ENCODE measurements around the gene LRMDA. TPM values are rescaled to one million over a fixed set of nuclear protein-coding genes. Genes with fewer than 3 reads are reported as not detected.

Gene LRMDA
- total RNA-seq, 4 donors from 2014 or later, result 9.8 to 18.6 (median 15.8) TPM

DNA sequence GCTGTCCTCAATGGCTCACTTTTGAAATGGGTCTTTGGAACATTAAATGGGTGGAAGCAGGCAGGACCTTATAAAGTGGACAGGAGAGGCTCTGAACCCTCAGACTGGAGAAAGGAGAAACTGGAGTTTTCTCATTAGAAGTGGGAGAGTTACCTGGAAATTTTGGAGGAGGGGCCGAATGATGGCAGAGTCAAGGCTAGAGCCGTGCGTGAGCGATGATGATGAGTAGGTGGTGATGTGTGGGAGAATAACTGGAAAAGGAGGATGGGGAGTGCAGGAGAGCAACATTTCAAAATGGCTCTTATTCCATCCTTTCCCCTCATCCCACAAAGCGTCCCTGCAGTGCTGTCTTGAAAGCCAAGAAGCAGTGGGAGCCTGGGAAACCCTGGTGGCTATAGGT lies 274.0 kb downstream of the LRMDA start:
- 96 to 99% methylated on average over 5 of the region's 5 CpGs for WGBS, 2 donors
- no peak for DNase-seq (ENCODE audit: low spot score in 2 of 2)

DNA sequence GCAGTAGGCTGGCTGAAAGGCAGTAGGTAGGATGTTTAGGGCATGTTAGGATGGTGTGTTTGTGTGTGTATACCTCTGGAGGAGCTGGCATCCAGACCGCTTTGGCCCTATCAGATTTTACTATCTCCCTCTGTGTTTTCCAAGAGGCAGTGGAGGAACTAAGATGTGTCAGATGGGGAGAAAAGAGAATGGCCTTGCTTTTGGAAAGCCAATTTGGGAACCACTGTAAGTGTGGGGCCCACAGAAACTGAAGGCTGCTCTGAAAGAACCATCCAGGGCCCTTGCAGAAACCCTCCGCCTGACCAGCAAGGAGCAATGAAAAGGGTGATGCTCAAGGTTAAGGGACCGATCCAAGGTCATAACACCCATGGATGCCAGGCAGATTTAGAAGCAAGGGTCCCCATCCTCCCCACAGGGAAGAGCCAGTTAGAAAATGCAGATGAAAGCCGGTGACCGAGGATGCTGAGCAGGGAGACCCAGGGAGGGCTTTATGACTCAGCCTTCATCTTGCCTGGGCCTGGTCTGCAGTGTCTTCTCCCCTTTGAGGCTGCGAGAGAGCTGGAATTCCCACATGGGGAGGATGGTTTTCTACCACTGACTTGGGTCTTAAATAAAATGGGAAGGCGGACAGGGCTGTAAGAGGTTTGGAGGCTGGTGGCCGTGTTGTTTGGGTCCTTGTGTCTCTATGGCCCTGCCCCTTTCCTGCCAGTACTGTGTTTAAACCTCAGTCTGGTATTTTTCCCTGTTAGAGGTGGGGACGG lies 275.8 kb downstream of the LRMDA start:
- peak overlapping the region in 1 of 4 donors; percentile 24 for H3K27ac ChIP-seq
- peaks cover 0 to 20% (median 3%) of the 10 kb centered on the region in 4 donors for H3K4me1 ChIP-seq
- no peaks in the 10 kb centered on the region for H3K36me3 ChIP-seq
- no peaks in the 10 kb centered on the region for H3K9me3 ChIP-seq
- H3K27me3 ChIP-seq, result no peaks in the 10 kb centered on the region
- whole genome bisulfite sequencing, 2 donors, result 92 to 94% methylated on average over 8 to 9 of the region's 9 CpGs
- no peak for TF ChIP-seq EP300 (IDR thresholded peaks at IDR 0.05)
- no peak for TF ChIP-seq POLR2A (IDR thresholded peaks at IDR 0.05)
- no peak for TF ChIP-seq CTCF (IDR thresholded peaks at IDR 0.05)
- no peak overlapping the region for H3K4me3 ChIP-seq
- DNase-seq (ENCODE audit: low spot score in 2 of 2), result no peak

More for the DNA sequence above, 274.0 kb downstream of the LRMDA start:
- H3K27me3 ChIP-seq, result no peaks in the 10 kb centered on the region
- H3K9me3 ChIP-seq, result no peaks in the 10 kb centered on the region
- H3K4me1 ChIP-seq, result peaks cover 0 to 16% (median 3%) of the 10 kb centered on the region in 4 donors
- no peak overlapping the region for H3K27ac ChIP-seq
- TF ChIP-seq EP300 (IDR thresholded peaks at IDR 0.05) (no peak), POLR2A (IDR thresholded peaks at IDR 0.05) (no peak), CTCF (IDR thresholded peaks at IDR 0.05) (no peak)
- no peaks in the 10 kb centered on the region for H3K36me3 ChIP-seq
- H3K4me3 ChIP-seq, result no peak overlapping the region

GRCh38 chr10:75708060-75708459 lies 276.6 kb downstream of the LRMDA start:
- no peak for DNase-seq (ENCODE audit: low spot score in 2 of 2)
- TF ChIP-seq POLR2A (IDR thresholded peaks at IDR 0.05), result no peak
- TF ChIP-seq CTCF (IDR thresholded peaks at IDR 0.05), result no peak
- TF ChIP-seq EP300 (IDR thresholded peaks at IDR 0.05), result no peak
- H3K4me3 ChIP-seq, result no peak overlapping the region
- H3K9me3 ChIP-seq, result no peaks in the 10 kb centered on the region
- no peaks in the 10 kb centered on the region for H3K27me3 ChIP-seq
- no peaks in the 10 kb centered on the region for H3K36me3 ChIP-seq
- WGBS, 2 donors, result 48 to 53% methylated on average over 9 of the region's 9 CpGs
- peaks cover 0 to 23% (median 3%) of the 10 kb centered on the region in 4 donors for H3K4me1 ChIP-seq
- peak overlapping the region in 1 of 4 donors; percentile 24 for H3K27ac ChIP-seq

DNA sequence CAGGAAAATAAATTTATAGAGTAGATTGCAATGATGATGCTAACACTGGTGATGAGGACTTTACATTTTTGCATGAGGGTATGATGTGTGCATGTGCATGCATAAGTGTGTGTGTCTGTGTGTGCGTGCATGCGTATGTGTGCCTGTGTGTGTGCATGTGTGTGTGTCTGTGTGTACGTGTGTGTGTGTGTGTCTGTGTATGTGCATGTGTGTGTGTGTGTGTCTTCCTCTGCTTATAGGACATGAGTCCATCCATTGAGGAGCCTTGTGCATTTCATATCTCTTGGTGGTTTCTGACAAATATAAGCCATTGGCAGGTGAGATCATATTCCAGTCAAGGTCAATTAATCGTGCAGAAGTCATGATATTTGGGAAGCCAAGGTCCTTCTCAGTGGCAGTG lies 277.8 kb downstream of the LRMDA start:
- Histone ChIP-seq H3K9me3 (no peaks in the 10 kb centered on the region), H3K36me3 (no peaks in the 10 kb centered on the region), H3K4me1 (peaks cover 0 to 23% (median 3%) of the 10 kb centered on the region in 4 donors), H3K27ac (no peak overlapping the region), H3K4me3 (no peak overlapping the region), H3K27me3 (no peaks in the 10 kb centered on the region)
- TF ChIP-seq CTCF (IDR thresholded peaks at IDR 0.05), result no peak
- TF ChIP-seq EP300 (IDR thresholded peaks at IDR 0.05), result no peak
- TF ChIP-seq POLR2A (IDR thresholded peaks at IDR 0.05), result no peak
- 88 to 91% methylated on average over 4 of the region's 4 CpGs for WGBS, 2 donors
- no peak for DNase-seq (ENCODE audit: low spot score in 2 of 2)

DNA sequence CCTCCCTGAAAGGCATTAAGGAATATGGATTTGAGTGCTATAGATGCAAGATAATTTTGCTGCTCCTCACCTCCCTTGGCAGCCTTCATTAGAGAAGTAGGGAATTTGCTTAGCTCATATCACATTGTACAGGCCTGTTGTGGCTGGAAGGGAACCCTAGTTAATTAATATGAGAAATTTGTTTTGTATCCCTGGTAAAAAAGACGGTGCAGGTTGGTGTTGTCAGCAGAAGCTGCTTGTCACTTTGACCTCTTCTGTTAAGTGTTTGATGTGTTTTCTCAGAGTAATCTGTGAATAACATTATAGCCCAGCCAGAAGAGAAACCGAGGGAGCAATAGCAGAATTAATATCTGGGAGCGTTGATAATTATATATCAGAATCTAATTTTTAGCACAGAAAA lies 278.4 kb downstream of the LRMDA start:
- DNase-seq (ENCODE audit: low spot score in 2 of 2), result no peak
- H3K27ac ChIP-seq, result no peak overlapping the region
- H3K4me3 ChIP-seq, result no peak overlapping the region
- peaks cover 0 to 23% (median 3%) of the 10 kb centered on the region in 4 donors for H3K4me1 ChIP-seq
- TF ChIP-seq CTCF (IDR thresholded peaks at IDR 0.05), result no peak
- no peak for TF ChIP-seq EP300 (IDR thresholded peaks at IDR 0.05)
- TF ChIP-seq POLR2A (IDR thresholded peaks at IDR 0.05), result no peak
- WGBS, 2 donors, result 91 to 98% methylated on average over 3 of the region's 3 CpGs
- H3K27me3 ChIP-seq, result no peaks in the 10 kb centered on the region
- no peaks in the 10 kb centered on the region for H3K9me3 ChIP-seq
- no peaks in the 10 kb centered on the region for H3K36me3 ChIP-seq

Data from tibial nerve (tissue), 4 donors.